Stimulated activated CD4-positive, alpha-beta T cell treated with anti-CD3 and anti-CD28 coated beads, Interleukin-4, amount 100 ng/mL, for 48 hours (primary cell): Measurements from ENCODE around the gene HMMR.
"Not testable (repeated sequence)": the region's sequence is repeated elsewhere in the genome, so short reads cannot be mapped to it uniquely, and the experiment has no call there.

Source experiments
- DNase-seq, 2 donors: peaks; one replicate each; pipeline ENCODE4 v3.0.0-alpha.2; 2020; ENCODE audit warnings: low read depth in 2 of 2

Gene HMMR

DNA sequence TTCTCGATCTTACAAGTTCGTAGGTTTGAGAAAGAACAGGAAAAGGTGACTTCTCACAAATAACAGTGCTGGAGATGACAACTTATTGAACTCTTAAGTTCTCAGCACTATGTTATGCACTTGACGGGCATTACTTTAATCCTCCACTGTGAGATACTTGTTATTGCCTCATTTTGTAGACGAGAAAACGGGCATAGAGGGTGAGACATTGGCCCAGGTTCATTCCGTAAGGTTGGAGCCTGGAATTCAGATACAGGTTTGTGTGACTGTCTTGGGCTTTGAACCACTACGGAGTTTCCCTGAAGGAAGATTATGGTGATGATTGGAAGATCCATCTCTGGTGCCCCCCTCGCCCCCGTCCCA is 45.6 kb downstream of the HMMR start:
- DNase-seq = no peak

DNA sequence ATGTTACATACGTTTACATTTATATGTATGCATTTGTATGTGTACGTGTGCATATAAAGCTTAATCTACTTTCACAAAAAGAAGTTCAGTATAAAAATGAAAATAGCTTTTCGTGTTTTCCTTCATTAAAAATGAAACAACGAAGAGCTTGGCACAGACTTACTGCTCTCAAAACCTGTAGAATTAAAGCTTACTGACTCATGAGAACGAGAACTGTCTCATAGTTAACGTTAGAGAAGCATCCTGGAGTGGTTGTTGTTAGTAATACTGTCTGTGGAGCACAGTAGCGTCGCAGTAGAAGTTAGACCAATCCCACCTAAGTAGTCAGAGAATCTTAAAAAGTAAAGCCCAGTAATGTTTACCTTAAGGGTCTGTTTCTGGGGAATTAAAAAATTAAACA is 46.3 kb downstream of the HMMR start:
- DNase-seq = no peak

DNA sequence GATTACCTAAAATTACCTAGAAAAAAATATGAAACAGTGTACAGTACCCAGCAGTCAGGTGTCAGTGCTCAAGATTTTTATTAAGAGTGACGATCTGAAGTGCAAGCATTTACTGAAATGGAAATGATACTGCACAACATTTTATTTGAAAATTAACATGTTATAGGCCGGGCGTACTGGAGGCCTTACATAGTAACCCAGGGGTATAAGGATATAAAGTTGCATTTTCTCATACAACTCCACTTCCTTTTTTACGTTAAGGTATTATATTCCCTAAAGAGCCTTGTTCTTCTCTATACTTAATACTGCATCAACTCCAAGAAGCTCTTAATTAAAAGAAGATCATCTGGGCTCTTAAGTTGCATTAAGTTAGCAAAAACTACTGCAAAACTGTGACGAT is 48.3 kb downstream of the HMMR start:
- DNase-seq = no peak

DNA sequence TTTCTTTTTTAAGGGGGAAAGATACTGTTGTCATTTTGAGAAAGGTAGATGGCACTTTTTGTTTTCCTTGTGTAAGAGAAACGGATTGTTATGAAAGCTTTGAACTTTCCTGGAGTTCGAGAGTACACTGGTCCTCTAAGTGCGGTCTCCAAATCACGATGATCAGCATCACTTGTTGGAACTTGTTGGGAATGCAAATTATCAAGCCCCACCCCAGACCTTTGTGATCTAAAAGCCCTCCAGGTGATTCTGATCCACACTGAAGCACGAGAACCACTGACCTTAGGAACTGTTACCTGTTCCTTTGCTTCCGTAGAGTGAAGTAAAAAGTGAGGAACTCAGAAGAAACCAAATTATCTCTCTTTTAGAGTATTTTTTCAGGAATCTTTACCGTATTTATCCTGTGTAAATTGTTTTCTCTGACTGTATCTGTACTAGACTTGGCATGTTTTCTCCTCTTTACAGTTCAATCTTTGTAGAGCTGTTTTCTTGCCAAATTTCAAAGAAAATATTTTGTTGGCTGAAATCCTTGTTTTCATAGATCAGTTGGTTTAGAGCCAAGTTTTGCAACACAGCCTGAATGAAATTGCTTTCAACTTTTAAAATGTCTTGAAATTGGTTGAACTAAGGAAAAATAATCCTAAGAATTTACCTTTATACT is 49.0 kb downstream of the HMMR start:
- DNase-seq = no peak

DNA sequence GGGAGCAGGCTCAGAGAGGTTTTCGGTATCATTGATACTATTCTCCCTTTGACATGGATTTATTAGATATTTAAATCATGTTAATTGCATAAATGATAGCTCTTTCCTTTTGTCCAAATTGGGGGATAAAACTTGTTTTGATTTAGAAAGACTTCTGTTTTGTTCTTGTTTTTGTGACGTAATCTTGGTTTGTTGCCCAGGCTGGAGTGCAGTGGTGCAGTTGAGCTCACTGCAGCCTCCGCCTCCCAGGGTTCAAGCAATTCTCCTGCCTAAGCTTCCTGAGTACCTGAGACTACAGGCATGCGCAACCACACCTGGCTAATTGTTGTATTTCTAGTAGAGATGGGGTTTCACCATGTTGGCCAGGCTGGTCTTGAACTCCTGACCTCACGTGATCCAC is 52.1 kb downstream of the HMMR start:
- DNase-seq = no peak

DNA sequence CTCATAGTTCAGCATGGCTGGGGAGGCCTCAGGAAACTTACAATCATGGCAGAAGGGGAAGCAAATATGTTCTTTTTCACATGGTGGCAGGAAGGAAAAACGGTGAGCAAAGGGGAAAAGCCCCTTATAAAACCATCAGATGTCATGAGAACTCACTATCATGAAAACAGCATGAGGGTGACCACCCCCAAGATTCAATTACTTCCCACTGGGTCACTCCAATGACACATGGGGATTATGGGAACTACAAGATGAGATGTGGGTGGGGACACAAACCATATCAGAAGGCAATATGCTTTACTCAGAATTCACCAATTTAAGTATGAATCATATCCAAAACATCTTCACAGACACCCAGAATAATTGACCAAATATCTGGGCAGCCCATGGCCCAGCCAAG is 64.7 kb downstream of the HMMR start:
- DNase-seq = no peak

DNA sequence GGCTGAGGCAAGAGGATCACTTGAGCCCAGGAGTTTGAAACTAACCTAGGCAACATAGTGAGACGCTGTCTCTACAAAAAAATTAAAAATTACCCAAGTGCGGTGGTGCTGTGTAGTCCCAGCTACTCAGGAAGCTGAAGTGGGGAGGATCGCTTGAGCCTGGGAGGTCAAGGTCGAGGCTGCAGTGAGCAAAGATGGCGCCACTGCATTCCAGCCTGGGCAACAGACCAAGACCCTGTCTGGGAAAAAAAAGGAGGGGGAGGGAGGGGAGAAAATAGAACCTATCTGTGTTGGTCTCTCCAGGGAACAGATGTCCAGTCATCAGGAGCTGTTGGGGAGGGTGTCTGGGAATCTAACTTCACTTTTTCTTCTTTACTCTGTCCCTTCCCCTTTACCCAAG is 69.3 kb downstream of the HMMR start:
- DNase-seq = no peak

DNA sequence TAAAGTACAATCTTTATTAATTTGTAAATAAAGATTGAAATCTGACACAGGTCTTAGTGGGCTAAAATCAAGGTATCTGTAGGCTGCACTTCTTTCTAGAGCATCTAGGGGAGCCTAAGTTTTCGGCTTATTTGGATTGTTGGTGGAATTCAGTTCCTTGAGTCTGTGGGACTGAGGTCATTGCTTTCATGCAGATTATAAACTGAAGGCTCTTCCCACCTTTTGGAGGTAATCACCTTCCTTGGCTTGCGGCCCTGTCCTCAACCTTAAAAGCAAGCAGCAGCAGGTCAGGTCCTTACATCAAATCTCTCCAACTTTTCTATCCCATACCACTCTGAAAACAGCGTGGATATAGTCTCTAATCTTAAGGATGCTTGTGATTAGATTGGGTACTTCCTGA is 70.8 kb downstream of the HMMR start:
- DNase-seq = no peak

DNA sequence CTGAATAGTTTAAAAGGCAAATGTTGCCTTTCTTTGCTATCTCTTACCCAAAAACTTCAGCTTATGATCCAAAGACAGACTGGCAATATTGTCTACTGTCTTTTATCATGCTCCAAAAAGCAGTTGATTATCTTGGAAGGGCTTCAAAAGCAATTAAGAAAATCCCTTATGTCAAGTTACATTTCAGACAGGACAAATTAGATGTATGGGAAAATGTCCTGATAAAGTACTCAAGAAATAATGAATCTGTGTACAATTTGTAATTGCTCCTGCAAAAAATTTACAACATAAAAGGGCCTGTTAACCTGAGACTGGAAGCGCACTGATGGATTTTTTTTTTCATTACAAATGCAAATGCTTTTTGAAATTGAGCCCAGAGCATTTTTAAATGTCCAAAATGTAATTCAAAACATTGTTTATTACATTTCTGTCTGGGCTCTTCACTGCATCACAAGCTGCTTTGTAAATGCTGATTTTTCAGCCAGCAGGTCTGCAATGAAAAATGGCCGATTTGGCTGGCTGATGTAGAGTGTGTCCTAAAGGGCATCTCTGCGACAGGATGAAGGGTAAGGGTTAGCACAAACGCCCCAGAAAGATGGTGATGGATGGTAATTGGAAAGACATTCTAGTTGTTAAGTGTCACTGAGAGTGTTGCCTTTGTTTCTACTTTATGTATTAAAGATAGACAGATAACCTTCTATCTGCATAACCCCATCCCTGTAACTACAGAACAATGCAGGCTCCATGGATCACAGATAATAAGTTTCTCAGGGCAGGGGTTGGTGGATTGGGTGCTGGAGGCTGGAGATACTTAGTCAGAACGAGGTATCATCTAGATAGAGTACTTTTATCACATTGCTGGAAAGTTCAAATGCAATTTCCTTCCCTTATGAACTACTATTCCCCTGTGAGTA is 72.0 kb downstream of the HMMR start:
- DNase-seq = no peak

DNA sequence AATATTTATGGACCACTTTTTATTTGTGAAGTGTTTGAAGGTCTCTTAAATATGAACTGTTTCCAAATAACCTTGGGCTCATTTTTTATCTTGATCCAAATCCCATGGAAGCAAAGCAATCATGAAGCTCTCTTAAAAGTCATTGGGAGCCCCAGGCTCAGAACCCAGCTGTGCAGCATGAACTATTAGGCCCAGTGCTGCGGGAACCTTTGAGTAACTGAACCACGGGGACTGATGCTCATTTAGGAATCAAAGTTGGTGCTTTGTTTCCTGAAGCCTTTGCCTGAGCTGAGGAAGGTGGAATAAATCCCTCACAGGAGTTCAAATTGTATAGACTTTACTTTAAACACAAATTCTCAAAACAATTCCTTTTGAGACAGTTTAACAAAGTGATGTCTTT is 72.8 kb downstream of the HMMR start:
- no peak for DNase-seq

DNA sequence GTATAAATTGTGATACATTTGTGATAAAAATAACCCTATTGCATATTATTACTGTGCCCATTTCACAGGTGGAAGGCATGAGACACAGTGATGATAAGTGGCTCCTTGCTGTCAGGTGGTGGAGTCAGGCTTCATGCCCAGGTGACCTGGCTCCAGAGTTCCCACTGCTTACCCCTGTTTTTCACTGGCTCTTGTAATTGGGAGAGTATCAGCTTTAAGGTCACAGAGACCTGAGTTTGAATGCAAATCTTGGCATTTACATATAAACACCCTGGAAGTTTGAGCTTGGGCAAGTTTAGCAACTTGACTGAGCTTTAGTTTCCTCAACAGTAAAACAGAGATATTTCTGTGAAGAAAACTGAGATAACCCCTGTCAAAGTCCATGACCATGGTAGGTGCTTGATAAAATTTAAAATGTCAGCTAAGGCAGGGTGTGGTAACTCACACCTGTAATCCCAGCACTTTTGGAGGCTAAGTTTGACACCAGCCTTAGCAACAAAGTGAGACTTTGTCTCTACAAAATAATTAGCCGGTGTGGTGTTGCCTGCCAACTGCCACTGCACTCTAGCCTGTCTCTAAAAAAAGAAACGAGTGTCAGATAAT is 74.2 kb downstream of the HMMR start:
- no peak for DNase-seq

DNA sequence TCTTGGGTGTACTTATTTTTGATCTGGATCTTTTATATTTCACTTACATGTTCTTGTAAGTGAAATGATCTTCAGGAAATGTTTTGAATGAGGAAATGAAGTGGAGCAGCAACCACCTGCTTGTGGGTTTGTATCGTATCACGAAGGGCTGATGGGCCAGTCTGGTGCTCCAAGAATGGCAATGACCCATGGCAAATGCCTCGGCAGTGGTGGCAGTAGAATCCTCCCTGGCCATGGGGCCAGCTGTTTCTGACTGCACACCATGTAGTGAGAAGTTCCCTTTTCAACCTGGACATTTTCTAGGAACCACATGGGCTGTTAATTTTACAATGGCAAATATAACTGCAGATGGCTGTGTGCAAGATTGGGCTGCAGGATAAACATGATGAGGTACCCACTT is 74.9 kb downstream of the HMMR start:
- DNase-seq = no peak

DNA sequence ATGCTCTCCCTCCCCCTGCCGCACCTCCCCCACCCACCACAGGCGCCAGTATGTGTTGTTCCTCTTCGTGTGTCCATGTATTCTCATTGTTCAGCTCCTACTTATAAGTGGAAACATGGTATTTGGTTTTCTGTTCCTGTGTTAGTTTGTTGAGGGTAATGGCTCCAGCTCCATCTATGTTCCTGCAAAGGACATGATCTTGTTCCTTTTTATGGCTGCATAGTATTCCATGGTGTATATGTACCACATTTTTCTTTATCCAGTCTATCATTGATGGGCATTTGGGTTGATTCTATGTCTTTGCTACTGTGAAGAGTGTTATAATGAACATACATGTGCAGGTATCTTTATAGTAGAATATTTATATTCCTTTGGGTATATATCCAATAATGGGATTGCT is 76.0 kb downstream of the HMMR start:
- DNase-seq = not testable (repeated sequence)

DNA sequence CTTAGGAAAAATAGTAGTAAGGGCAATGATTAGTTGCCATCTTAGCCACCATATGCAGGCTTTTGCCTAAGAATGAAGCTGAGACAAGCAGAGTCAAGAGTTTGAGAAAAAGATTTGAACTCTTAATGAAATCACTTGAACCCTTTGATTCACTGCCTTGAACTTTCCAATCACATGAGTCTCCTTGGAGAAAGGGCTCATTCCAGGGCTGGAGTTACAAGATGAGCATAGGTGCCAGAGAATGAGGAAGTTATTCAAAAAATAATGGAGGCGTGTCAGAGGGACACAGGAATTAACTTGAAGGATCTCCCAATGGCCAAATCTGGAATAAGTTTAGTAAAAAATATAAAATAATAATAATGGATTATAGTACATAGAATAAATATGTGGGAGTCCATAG is 80.3 kb downstream of the HMMR start:
- no peak for DNase-seq
